GM12874 (cell line): Measurements from ENCODE around the gene ADH7.

Experiments
- CTCF ChIP-seq: IDR thresholded peaks from 2 replicates; pipeline ENCODE4 v1.5.1; 2011; ENCODE audit warnings: low read depth, mild to moderate bottlenecking, control low read depth, low read length, moderate library complexity; ENCODE audit not compliant: insufficient read depth

The ADH7 gene

GRCh38 chr4:99435154-99435553, at the start of gene ADH7:
TSS of gene ADH7 (minus strand) at chr4:99435342. CDS start at chr4:99435233, 109 bp downstream.
- no peak for TF ChIP-seq CTCF

- no peak for TF ChIP-seq CTCF
These were observed 48.5 kb upstream of the ADH7 start for GRCh38 chr4:99483636-99484035.

GRCh38 chr4:99473131-99473530, 38.0 kb upstream of the ADH7 start:
- no peak for TF ChIP-seq CTCF

- TF ChIP-seq CTCF: no peak
These were observed 36.8 kb upstream of the ADH7 start for GRCh38 chr4:99471896-99472295.

GRCh38 chr4:99471349-99471748, 36.2 kb upstream of the ADH7 start:
- no peak for TF ChIP-seq CTCF

- no peak for TF ChIP-seq CTCF
These were observed 33.7 kb upstream of the ADH7 start for GRCh38 chr4:99468889-99469288.

GRCh38 chr4:99467887-99468286, 32.7 kb upstream of the ADH7 start:
- TF ChIP-seq CTCF: no peak

GRCh38 chr4:99463566-99463965, 28.4 kb upstream of the ADH7 start:
- no peak for TF ChIP-seq CTCF
